A673 (cell line): Measurements from ENCODE around the gene FMN2. TPM values are rescaled to one million over a fixed set of nuclear protein-coding genes. Genes with fewer than 3 reads are reported as not detected.

Experiments used
- BruUV-seq: library from RNA; stranded (reverse); fragments of 400-500 nt; replicated peaks from 2 replicates; lab custom pipeline; 2021; lab: Mats Ljungman, UMichigan
- CTCF ChIA-PET: fragments of 300-600 bp; sonication (Branson Sonifier 250); formaldehyde crosslinking; loops from one replicate; lab custom pipeline; 2022; ENCODE audit warnings: antibody characterized with exemption; lab: Charles Lee
- POLR2A ChIA-PET: fragments of 300-600 bp; sonication (Branson Sonifier 250); formaldehyde crosslinking; loops from one replicate; lab custom pipeline; 2022; ENCODE audit warnings: antibody characterized with exemption; ENCODE audit not compliant: low non-redundant PET; lab: Charles Lee
- DNase-seq: peaks from one replicate; pipeline ENCODE4 v3.0.0-alpha.2; 2015; ENCODE audit warnings: low spot score
- H3K27ac ChIP-seq: fragments of 200-600 bp; sonication (generic); 2 replicates; pipeline ENCODE4 v1.5.1; 2016; ENCODE audit warnings: mixed run types, low read depth, mild to moderate bottlenecking, mixed read lengths, antibody characterized with exemption, low read length; ENCODE audit not compliant: poor library complexity, severe bottlenecking
- H3K27me3 ChIP-seq: fragments of 200-600 bp; sonication (generic); replicated peaks from 2 replicates; pipeline ENCODE4 v1.6.1; 2017; ENCODE audit warnings: mixed run types, low read depth, mild to moderate bottlenecking, mixed read lengths, antibody characterized with exemption, low read length; ENCODE audit not compliant: insufficient read depth, poor library complexity
- H3K36me3 ChIP-seq: fragments of 200-600 bp; sonication (generic); 2 replicates; pipeline ENCODE4 v1.6.1; 2016; ENCODE audit warnings: mixed run types, mild to moderate bottlenecking, mixed read lengths, antibody characterized with exemption, low read length; ENCODE audit not compliant: insufficient read depth, poor library complexity, severe bottlenecking
- H3K4me1 ChIP-seq: fragments of 200-600 bp; sonication (generic); 2 replicates; pipeline ENCODE4 v1.6.1; 2017; ENCODE audit warnings: mixed run types, mild to moderate bottlenecking, mixed read lengths, antibody characterized with exemption, low read length; ENCODE audit not compliant: insufficient read depth, poor library complexity, severe bottlenecking
- H3K4me3 ChIP-seq: fragments of 200-600 bp; sonication (generic); 2 replicates; pipeline ENCODE4 v1.5.1; 2016; ENCODE audit warnings: low read depth, mixed run types, mild to moderate bottlenecking, mixed read lengths, low read length; ENCODE audit not compliant: poor library complexity, severe bottlenecking
- H3K9me3 ChIP-seq: fragments of 200-600 bp; sonication (generic); 2 replicates; pipeline ENCODE4 v1.6.1; 2016; ENCODE audit warnings: mixed run types, low read depth, mild to moderate bottlenecking, mixed read lengths, antibody characterized with exemption, low read length; ENCODE audit not compliant: poor library complexity, severe bottlenecking
- EZH2 ChIP-seq: fragments of 200-600 bp; sonication (generic); IDR thresholded peaks from 2 replicates; pipeline ENCODE4 v1.6.1; 2017; ENCODE audit warnings: borderline replicate concordance, low read depth, mild to moderate bottlenecking, mixed read lengths, antibody characterized with exemption, low read length; ENCODE audit not compliant: poor library complexity, severe bottlenecking
- intact Hi-C: fragments of 100-400 bp; cut with micrococcal nuclease; formaldehyde crosslinking; loops from one replicate; pipeline ENCODE4 v1.10.0; 2022; ENCODE audit not compliant: unreplicated experiment
- total RNA-seq: library from RNA; stranded (reverse); gene quantifications from 2 replicates; pipeline ENCODE4 v1.2.3, GENCODE V29; 2021
- TF ChIP-seq, protein P1 (sequence below): fragments of 300-800, 200-600 bp; sonication (generic); conservative IDR thresholded peaks from 2 replicates; pipeline ENCODE4 v1.5.1; 2017; ENCODE audit warnings: low read depth, mild to moderate bottlenecking, antibody characterized with exemption, low read length, moderate library complexity, mixed read lengths

Gene FMN2
- total RNA-seq, 1 experiment from 2014 or later: not detected

- TF ChIP-seq, protein P1, sequence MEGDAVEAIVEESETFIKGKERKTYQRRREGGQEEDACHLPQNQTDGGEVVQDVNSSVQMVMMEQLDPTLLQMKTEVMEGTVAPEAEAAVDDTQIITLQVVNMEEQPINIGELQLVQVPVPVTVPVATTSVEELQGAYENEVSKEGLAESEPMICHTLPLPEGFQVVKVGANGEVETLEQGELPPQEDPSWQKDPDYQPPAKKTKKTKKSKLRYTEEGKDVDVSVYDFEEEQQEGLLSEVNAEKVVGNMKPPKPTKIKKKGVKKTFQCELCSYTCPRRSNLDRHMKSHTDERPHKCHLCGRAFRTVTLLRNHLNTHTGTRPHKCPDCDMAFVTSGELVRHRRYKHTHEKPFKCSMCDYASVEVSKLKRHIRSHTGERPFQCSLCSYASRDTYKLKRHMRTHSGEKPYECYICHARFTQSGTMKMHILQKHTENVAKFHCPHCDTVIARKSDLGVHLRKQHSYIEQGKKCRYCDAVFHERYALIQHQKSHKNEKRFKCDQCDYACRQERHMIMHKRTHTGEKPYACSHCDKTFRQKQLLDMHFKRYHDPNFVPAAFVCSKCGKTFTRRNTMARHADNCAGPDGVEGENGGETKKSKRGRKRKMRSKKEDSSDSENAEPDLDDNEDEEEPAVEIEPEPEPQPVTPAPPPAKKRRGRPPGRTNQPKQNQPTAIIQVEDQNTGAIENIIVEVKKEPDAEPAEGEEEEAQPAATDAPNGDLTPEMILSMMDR: no peak
- TF ChIP-seq EZH2: no peak
- Histone ChIP-seq H3K4me1 (no peaks in the 10 kb centered on the region), H3K36me3 (no peaks in the 10 kb centered on the region), H3K27ac (no peak overlapping the region), H3K27me3 (peaks cover 21% of the 10 kb centered on the region), H3K9me3 (no peaks in the 10 kb centered on the region), H3K4me3 (no peak overlapping the region)
- no TSS peak for BruUV-seq
- ChIA-PET CTCF (no interaction called here), POLR2A (no interaction called here)
- intact Hi-C loops: no loop called here
- DNase-seq: no peak
Measured at GRCh38 chr1:240517891-240518290, 426.2 kb downstream of the FMN2 start.

DNA sequence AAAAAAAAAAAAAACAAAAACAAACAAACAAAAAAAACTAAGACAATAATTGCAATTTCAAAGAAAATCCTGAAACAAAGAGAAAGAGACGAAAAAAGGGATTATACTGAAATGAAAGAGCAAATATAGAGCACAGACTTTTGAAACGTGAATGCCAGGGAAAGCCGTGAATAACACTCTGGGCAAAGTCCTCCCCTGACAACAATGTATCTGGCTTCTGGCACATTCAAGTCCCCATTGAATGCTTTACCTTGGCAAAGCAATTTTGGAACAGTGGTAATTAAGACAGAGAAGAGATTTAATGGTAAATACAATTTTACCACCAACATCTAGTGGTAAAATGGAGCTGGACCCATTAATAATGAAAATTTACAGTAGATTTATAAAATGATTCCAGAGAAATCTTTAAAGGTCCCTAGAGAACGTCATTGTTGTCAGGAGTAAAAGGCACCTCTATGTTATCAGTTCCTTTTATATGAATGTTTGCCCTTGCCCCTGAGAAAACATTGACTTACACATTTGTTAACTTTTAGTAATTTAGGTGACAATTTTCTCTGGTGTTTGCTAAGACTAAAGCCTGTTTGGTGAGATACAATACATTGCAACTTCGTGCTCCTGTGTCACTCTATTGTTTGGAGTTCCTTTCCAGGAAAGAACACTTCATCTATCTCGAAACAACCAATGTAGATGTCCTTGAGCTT is 430.6 kb downstream of the FMN2 start:
- intact Hi-C loops: no loop called here
- ChIA-PET CTCF (no interaction called here), POLR2A (no interaction called here)
- no peaks in the 10 kb centered on the region for H3K9me3 ChIP-seq
- TF ChIP-seq, protein P1: no peak
- no peak overlapping the region for H3K27ac ChIP-seq
- H3K4me1 ChIP-seq: no peaks in the 10 kb centered on the region
- no peaks in the 10 kb centered on the region for H3K36me3 ChIP-seq
- BruUV-seq: no TSS peak
- DNase-seq: no peak
- peaks cover 14% of the 10 kb centered on the region for H3K27me3 ChIP-seq
- no peak overlapping the region for H3K4me3 ChIP-seq

- no peak for DNase-seq
- H3K4me3 ChIP-seq: no peak overlapping the region
- H3K27ac ChIP-seq: no peak overlapping the region
- H3K27me3 ChIP-seq: peaks cover 20% of the 10 kb centered on the region
- BruUV-seq: no TSS peak
- TF ChIP-seq, protein P1: no peak
- TF ChIP-seq EZH2: no peak
- no peaks in the 10 kb centered on the region for H3K4me1 ChIP-seq
- no peaks in the 10 kb centered on the region for H3K9me3 ChIP-seq
- ChIA-PET POLR2A (no interaction called here), CTCF (no interaction called here)
- H3K36me3 ChIP-seq: no peaks in the 10 kb centered on the region
- intact Hi-C loops: no loop called here
Measured at GRCh38 chr1:240524356-240525069, 432.8 kb downstream of the FMN2 start.
